Retinal pigment epithelial cell (primary cell): Measurements from ENCODE around the gene BEND3.

Experiments used
- DNase-seq: peaks from one replicate; pipeline ENCODE4 v3.0.0-alpha.2; 2010; ENCODE audit warnings: low read depth
- H3K4me3 ChIP-seq: 2 replicates; pipeline ENCODE4 v1.5.1; 2011; ENCODE audit warnings: mild to moderate bottlenecking, low read length, control low read depth, moderate library complexity
- CTCF ChIP-seq: conservative IDR thresholded peaks from 2 replicates; pipeline ENCODE4 v1.5.1; 2011; ENCODE audit warnings: low read depth, low read length, control low read depth, inconsistent platforms

Gene BEND3

GRCh38 chr6:107080036-107080435 is 35.3 kb downstream of the BEND3 start:
- peak; percentile 30 for TF ChIP-seq CTCF
- DNase-seq: no peak
- no peak overlapping the region for H3K4me3 ChIP-seq

DNA sequence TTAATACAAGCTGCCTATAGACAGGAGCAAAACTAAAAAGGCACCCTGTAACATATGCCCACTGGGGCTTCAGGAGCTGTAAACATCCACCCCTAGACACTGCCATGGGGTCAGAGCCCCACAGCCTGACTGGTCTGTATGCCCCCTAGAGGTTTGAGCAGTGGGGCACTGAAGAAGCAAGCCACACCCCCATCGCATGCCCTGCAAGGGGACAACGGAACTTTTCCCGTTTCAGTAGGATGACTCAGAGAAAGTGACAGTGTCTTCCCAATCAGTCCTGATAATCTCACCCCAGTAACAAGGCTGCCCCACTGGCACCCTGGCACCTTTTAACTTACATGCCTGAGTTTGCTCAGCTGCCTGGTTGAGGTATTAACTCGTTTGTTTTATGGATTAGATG is 35.9 kb downstream of the BEND3 start:
- H3K4me3 ChIP-seq: no peak overlapping the region
- TF ChIP-seq CTCF: peak; percentile 26
- no peak for DNase-seq

DNA sequence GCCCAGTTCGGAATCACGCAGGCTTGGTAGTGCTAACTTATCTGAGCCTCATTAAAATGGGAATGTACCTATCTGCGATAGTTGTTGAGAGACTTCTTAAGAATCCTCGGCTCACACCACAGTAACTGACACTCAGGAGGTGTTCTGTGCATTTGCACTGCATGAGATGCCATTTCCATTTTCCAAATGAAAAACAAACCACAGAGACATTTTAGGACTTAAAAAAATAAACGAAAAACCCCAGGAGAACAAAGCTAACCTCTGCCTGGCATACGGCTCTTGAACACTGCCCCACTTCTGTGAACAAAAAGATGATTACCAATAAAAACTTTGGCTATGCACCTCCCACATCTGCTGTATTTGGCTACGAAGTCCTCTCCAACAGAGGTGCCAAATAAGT is 37.6 kb downstream of the BEND3 start:
- no peak for TF ChIP-seq CTCF
- no peak overlapping the region for H3K4me3 ChIP-seq
- no peak for DNase-seq

DNA sequence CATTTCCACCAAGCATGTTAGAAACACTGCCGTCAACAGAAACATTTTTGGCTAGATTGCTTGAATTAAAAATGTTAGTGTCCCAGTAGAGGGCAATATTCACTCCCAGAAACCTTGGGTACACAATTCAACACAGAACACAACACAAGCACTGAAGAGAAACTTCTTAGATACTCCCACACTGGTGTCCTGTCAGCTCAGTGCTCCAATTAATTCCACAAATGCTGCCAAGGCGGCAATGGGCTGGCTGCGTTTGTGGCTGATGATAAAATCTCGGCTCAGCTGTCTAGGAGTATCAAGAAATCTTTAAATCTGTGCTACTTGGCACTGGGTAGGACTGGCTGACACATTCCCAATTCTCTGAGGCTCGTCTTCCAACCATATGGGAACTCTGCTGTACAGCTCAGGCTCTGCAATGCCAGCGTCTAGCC is 39.3 kb downstream of the BEND3 start:
- H3K4me3 ChIP-seq: no peak overlapping the region
- peak; percentile 34 for DNase-seq

DNA sequence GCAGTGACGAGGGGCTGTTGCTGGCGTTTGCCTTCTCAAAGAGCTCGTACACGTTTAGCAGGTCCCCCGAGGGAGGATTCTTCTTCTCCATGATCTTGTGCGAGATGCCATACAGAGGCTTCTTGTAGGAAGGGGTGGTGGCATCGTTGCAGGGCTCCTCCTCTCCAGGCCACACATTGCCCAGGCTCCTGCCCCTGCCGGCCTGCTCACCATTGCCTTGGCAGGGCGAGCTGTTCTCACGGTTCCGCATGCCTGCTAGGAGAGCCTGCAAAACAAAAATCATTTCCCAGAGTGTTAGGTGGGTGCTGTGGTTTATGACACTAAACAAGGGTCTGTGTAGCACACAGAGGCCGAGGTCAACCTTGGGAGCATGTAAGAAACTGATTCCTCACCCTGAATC is 44.6 kb downstream of the BEND3 start:
- no peak for TF ChIP-seq CTCF
- no peak overlapping the region for H3K4me3 ChIP-seq
- DNase-seq: no peak

More for the DNA sequence above, 39.3 kb downstream of the BEND3 start:
- TF ChIP-seq CTCF: peak; percentile 40

DNA sequence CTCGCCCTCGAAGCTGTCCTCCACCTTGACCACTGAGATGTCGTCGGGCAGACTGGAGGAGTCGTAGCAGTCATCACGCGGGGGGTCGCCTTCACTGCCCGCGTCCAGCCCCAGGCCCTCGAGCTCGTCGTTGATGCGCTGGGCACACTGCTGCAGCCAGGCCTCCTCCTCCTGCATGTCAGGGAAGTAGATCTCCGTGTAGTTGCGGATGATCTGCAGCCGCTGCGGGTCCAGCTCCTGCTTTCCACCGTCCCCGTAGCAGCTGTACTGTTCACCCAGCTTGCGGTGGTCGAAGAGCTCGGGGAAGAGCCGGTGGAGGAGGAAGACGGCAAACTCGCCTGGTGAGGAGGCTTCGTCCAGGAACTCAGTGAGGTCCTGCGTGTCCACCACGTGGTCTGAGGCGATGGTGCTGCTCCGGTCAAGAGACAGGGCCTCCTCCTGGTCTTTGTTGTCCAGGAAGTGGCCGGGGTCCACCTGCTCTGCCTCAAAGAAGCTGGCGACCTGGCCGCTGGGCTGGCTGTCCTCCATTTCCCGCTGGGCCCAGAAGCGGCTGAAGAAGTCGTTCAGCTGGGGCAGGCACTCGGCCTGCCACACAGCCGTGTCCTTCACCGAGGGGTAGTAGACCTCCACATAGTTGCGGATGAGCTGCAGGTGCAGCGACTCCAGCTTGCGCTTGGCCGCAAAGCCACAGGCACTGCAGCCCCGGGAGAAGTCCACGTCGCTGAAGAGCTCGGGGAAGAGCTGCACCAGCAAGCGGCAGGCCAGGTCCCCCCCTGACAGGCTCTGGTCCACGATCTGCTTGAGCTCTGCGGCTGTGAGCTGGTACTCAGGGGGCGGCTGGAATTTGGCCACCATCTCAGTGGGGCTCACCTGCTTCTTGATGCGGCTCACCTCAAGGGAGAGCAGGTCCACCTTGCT is 45.4 kb downstream of the BEND3 start:
- H3K4me3 ChIP-seq: no peak overlapping the region
- TF ChIP-seq CTCF: no peak
- DNase-seq: no peak
